Transverse colon (tissue), 3 donors: ENCODE results near the gene KIF20A.
"Not testable (repeated sequence)": the region's sequence is repeated elsewhere in the genome, so short reads cannot be mapped to it uniquely, and the experiment has no call there.

Experiments used
- EP300 ChIP-seq: sonication (generic); formaldehyde crosslinking; IDR thresholded peaks from one replicate; pipeline ENCODE4 v1.6.1; 2017; ENCODE audit warnings: antibody characterized with exemption, low read depth
- POLR2AphosphoS5 ChIP-seq, 3 donors: sonication (generic); formaldehyde crosslinking; IDR thresholded peaks; one replicate each; pipeline ENCODE4 v1.6.1; 2016; ENCODE audit warnings: antibody characterized with exemption in 3 of 3

- TF ChIP-seq EP300; POLR2AphosphoS5 (IDR thresholded peaks at IDR 0.05): not testable (repeated sequence)
These were observed 22.9 kb upstream of the KIF20A start for GRCh38 chr5:138155977-138156376.
